GM23338 (cell line): ENCODE measurements around the gene KLHDC2. TPM values are rescaled to one million over a fixed set of nuclear protein-coding genes. Genes with fewer than 3 reads are reported as not detected.

Experiments used
- ATAC-seq: fragments of 200-7000 bp; cut with Tn5 transposase; 3 replicates; pipeline ENCODE4 v1.9.1; 2020
- DNase-seq: peaks from one replicate; pipeline ENCODE4 v3.0.0-alpha.2; 2015; ENCODE audit warnings: low spot score
- H2AFZ ChIP-seq: fragments of 200-600 bp; sonication (generic); 2 replicates; pipeline ENCODE4 v1.8.0; 2016; ENCODE audit warnings: antibody characterized with exemption, mild to moderate bottlenecking, moderate library complexity
- H3F3A ChIP-seq: fragments of 200-600 bp; sonication (generic); replicated peaks from 2 replicates; pipeline ENCODE4 v1.8.0; 2017; ENCODE audit warnings: antibody characterized with exemption, mixed run types, low read depth
- H3K27ac ChIP-seq: fragments of 200-600 bp; sonication (generic); 2 replicates; pipeline ENCODE4 v1.6.1; 2016; ENCODE audit warnings: low read depth
- H3K27me3 ChIP-seq: fragments of 200-600 bp; sonication (generic); 2 replicates; pipeline ENCODE4 v1.8.0; 2016; ENCODE audit warnings: mild to moderate bottlenecking, mixed run types, moderate library complexity; ENCODE audit not compliant: insufficient read depth
- H3K36me3 ChIP-seq: fragments of 200-600 bp; sonication (generic); 2 replicates; pipeline ENCODE4 v1.8.0; 2016; ENCODE audit warnings: mild to moderate bottlenecking; ENCODE audit not compliant: insufficient read depth
- H3K4me1 ChIP-seq: fragments of 200-600 bp; sonication (generic); 2 replicates; pipeline ENCODE4 v1.8.0; 2016; ENCODE audit warnings: mild to moderate bottlenecking, moderate library complexity; ENCODE audit not compliant: insufficient read depth
- H3K4me2 ChIP-seq: fragments of 200-600 bp; sonication (generic); 2 replicates; pipeline ENCODE4 v1.7.1; 2017; ENCODE audit warnings: mixed run types
- H3K4me3 ChIP-seq: fragments of 200-600 bp; sonication (generic); 2 replicates; pipeline ENCODE4 v1.6.1; 2016; ENCODE audit warnings: mixed run types
- H3K79me2 ChIP-seq: fragments of 200-600 bp; sonication (generic); replicated peaks from 2 replicates; pipeline ENCODE4 v1.8.0; 2017; ENCODE audit warnings: mild to moderate bottlenecking; ENCODE audit not compliant: insufficient read depth
- H3K9me2 ChIP-seq: fragments of 200-600 bp; sonication (generic); 2 replicates; pipeline ENCODE4 v1.8.0; 2017; ENCODE audit not compliant: insufficient read depth
- H4K20me1 ChIP-seq: fragments of 200-600 bp; sonication (generic); replicated peaks from 2 replicates; pipeline ENCODE4 v1.8.0; 2017; ENCODE audit warnings: mild to moderate bottlenecking; ENCODE audit not compliant: insufficient read depth
- H3K27ac Mint-ChIP-seq: 2 replicates; pipeline ENCODE4 v1.8.0; 2020; ENCODE audit warnings: inconsistent platforms, mild to moderate bottlenecking, moderate library complexity, mixed read lengths
- H3K27me3 Mint-ChIP-seq: 3 replicates; pipeline ENCODE4 v1.8.0; 2022; ENCODE audit warnings: low read depth, mild to moderate bottlenecking, moderate library complexity, mixed read lengths, inconsistent platforms; ENCODE audit not compliant: insufficient read depth, poor library complexity
- H3K36me3 Mint-ChIP-seq: 3 replicates; pipeline ENCODE4 v1.8.0; 2021; ENCODE audit warnings: low read depth, mild to moderate bottlenecking, inconsistent platforms, moderate library complexity, mixed read lengths
- H3K4me1 Mint-ChIP-seq: 3 replicates; pipeline ENCODE4 v1.8.0; 2020; ENCODE audit warnings: mild to moderate bottlenecking, inconsistent platforms, mixed read lengths
- H3K4me3 Mint-ChIP-seq: 3 replicates; pipeline ENCODE4 v1.8.0; 2021; ENCODE audit warnings: moderate library complexity, mild to moderate bottlenecking, inconsistent platforms, mixed read lengths
- H3K9me3 Mint-ChIP-seq: 3 replicates; pipeline ENCODE4 v1.8.0; 2020; ENCODE audit warnings: moderate library complexity, mild to moderate bottlenecking, inconsistent platforms, mixed read lengths
- ETS1 ChIP-seq: IDR thresholded peaks from 2 replicates; pipeline ENCODE4 v1.6.1; 2016; ENCODE audit warnings: antibody characterized with exemption
- EZH2 ChIP-seq: fragments of 200-600 bp; sonication (generic); IDR thresholded peaks from one replicate; pipeline ENCODE4 v1.8.0; 2017; ENCODE audit warnings: antibody characterized with exemption, mild to moderate bottlenecking, low read depth; ENCODE audit not compliant: unreplicated experiment
- EZH2phosphoT487 ChIP-seq: fragments of 200-600 bp; sonication (generic); IDR thresholded peaks from one replicate; pipeline ENCODE4 v1.8.1; 2018; ENCODE audit warnings: antibody characterized with exemption; ENCODE audit not compliant: unreplicated experiment
- JUNB ChIP-seq: IDR thresholded peaks from one replicate; pipeline ENCODE4 v1.6.1; 2016; ENCODE audit warnings: antibody characterized with exemption; ENCODE audit not compliant: unreplicated experiment
- NANOG ChIP-seq: IDR thresholded peaks from 2 replicates; pipeline ENCODE4 v1.6.1; 2016; ENCODE audit warnings: antibody characterized with exemption, borderline replicate concordance
- POLR2AphosphoS5 ChIP-seq: IDR thresholded peaks from 2 replicates; pipeline ENCODE4 v1.6.1; 2016; ENCODE audit warnings: antibody characterized with exemption, low read depth
- STAT1 ChIP-seq: IDR thresholded peaks from one replicate; pipeline ENCODE4 v1.6.1; 2016; ENCODE audit warnings: antibody characterized with exemption; ENCODE audit not compliant: unreplicated experiment
- ZNF114 ChIP-seq: fragments of 250-450 bp; sonication (Bioruptor Pico); IDR thresholded peaks from 2 replicates; pipeline ENCODE4 v1.5.0; 2020; ENCODE audit warnings: mild to moderate bottlenecking, moderate library complexity
- ZNF331 ChIP-seq: fragments of 250-450 bp; sonication (Bioruptor Pico); IDR thresholded peaks from 2 replicates; pipeline ENCODE4 v1.5.0; 2020; ENCODE audit warnings: low read depth, mild to moderate bottlenecking, moderate library complexity
- polyA plus RNA-seq: library from polyadenylated mRNA; unstranded; fragments of >200 nt; fragmentation: Nextera tagmentation; extraction: Ambion mirVana; gene quantifications from 2 replicates; pipeline ENCODE4 v1.2.1, GENCODE V29; 2016
- total RNA-seq: library from RNA; depleted of rRNA; stranded (reverse); fragments of >200 nt; shearing (Covaris generic); gene quantifications from 2 replicates; pipeline ENCODE4 v1.2.3, GENCODE V29; 2014
- TF ChIP-seq, protein P1 (sequence below): IDR thresholded peaks from one replicate; pipeline ENCODE4 v1.6.1; 2018; ENCODE audit warnings: antibody characterized with exemption; ENCODE audit not compliant: unreplicated experiment
- TF ChIP-seq, protein P2 (sequence below): fragments of 250-450 bp; sonication (Bioruptor Pico); IDR thresholded peaks from 2 replicates; pipeline ENCODE4 v1.5.0; 2020; ENCODE audit warnings: mild to moderate bottlenecking, moderate library complexity
- TF ChIP-seq, protein P3 (sequence below), 2 experiments: fragments of 200-600 bp in 1 of 2; sonication (generic) in 1 of 2; conservative IDR thresholded peaks; 2 replicates each; pipeline versions ENCODE4 v1.5.1 to v1.6.1; 2016 to 2017; ENCODE audit warnings: antibody characterized with exemption in 2 of 2, low read depth in 2 of 2, mild to moderate bottlenecking in 2 of 2, moderate library complexity in 1 of 2

Gene KLHDC2
- total and polyA plus RNA-seq, 2 experiments from 2014 or later = 38.5 to 61.9 TPM

- Mint-ChIP-seq H3K36me3 (peaks cover 84% of the 10 kb centered on the region), H3K27me3 (no peaks in the 10 kb centered on the region), H3K9me3 (no peaks in the 10 kb centered on the region), H3K27ac (no peak overlapping the region), H3K4me1 (no peaks in the 10 kb centered on the region), H3K4me3 (no peak overlapping the region)
- H2AFZ ChIP-seq = no peak overlapping the region
- H3K4me1 ChIP-seq = no peaks in the 10 kb centered on the region
- peaks cover 36% of the 10 kb centered on the region for H3K36me3 ChIP-seq
- no peaks in the 10 kb centered on the region for H3K9me2 ChIP-seq
- no peak overlapping the region for H3K27ac ChIP-seq
- no peak overlapping the region for H3K4me2 ChIP-seq
- H3K4me3 ChIP-seq = no peak overlapping the region
- H4K20me1 ChIP-seq = no peaks in the 10 kb centered on the region; the same call in 1 of the 2 replicates
- DNase-seq = no peak
- H3F3A ChIP-seq = no peaks in the 10 kb centered on the region
- no peaks in the 10 kb centered on the region for H3K27me3 ChIP-seq
- TF ChIP-seq POLR2AphosphoS5 = no peak
- TF ChIP-seq, protein P1, sequence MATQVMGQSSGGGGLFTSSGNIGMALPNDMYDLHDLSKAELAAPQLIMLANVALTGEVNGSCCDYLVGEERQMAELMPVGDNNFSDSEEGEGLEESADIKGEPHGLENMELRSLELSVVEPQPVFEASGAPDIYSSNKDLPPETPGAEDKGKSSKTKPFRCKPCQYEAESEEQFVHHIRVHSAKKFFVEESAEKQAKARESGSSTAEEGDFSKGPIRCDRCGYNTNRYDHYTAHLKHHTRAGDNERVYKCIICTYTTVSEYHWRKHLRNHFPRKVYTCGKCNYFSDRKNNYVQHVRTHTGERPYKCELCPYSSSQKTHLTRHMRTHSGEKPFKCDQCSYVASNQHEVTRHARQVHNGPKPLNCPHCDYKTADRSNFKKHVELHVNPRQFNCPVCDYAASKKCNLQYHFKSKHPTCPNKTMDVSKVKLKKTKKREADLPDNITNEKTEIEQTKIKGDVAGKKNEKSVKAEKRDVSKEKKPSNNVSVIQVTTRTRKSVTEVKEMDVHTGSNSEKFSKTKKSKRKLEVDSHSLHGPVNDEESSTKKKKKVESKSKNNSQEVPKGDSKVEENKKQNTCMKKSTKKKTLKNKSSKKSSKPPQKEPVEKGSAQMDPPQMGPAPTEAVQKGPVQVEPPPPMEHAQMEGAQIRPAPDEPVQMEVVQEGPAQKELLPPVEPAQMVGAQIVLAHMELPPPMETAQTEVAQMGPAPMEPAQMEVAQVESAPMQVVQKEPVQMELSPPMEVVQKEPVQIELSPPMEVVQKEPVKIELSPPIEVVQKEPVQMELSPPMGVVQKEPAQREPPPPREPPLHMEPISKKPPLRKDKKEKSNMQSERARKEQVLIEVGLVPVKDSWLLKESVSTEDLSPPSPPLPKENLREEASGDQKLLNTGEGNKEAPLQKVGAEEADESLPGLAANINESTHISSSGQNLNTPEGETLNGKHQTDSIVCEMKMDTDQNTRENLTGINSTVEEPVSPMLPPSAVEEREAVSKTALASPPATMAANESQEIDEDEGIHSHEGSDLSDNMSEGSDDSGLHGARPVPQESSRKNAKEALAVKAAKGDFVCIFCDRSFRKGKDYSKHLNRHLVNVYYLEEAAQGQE = no peak
- TF ChIP-seq EZH2phosphoT487 = no peak
- TF ChIP-seq ZNF331 (CRISPR knock-in tag) = no peak
- no peak for TF ChIP-seq STAT1
- TF ChIP-seq JUNB = no peak
- no peak for TF ChIP-seq EZH2
- TF ChIP-seq, protein P2, sequence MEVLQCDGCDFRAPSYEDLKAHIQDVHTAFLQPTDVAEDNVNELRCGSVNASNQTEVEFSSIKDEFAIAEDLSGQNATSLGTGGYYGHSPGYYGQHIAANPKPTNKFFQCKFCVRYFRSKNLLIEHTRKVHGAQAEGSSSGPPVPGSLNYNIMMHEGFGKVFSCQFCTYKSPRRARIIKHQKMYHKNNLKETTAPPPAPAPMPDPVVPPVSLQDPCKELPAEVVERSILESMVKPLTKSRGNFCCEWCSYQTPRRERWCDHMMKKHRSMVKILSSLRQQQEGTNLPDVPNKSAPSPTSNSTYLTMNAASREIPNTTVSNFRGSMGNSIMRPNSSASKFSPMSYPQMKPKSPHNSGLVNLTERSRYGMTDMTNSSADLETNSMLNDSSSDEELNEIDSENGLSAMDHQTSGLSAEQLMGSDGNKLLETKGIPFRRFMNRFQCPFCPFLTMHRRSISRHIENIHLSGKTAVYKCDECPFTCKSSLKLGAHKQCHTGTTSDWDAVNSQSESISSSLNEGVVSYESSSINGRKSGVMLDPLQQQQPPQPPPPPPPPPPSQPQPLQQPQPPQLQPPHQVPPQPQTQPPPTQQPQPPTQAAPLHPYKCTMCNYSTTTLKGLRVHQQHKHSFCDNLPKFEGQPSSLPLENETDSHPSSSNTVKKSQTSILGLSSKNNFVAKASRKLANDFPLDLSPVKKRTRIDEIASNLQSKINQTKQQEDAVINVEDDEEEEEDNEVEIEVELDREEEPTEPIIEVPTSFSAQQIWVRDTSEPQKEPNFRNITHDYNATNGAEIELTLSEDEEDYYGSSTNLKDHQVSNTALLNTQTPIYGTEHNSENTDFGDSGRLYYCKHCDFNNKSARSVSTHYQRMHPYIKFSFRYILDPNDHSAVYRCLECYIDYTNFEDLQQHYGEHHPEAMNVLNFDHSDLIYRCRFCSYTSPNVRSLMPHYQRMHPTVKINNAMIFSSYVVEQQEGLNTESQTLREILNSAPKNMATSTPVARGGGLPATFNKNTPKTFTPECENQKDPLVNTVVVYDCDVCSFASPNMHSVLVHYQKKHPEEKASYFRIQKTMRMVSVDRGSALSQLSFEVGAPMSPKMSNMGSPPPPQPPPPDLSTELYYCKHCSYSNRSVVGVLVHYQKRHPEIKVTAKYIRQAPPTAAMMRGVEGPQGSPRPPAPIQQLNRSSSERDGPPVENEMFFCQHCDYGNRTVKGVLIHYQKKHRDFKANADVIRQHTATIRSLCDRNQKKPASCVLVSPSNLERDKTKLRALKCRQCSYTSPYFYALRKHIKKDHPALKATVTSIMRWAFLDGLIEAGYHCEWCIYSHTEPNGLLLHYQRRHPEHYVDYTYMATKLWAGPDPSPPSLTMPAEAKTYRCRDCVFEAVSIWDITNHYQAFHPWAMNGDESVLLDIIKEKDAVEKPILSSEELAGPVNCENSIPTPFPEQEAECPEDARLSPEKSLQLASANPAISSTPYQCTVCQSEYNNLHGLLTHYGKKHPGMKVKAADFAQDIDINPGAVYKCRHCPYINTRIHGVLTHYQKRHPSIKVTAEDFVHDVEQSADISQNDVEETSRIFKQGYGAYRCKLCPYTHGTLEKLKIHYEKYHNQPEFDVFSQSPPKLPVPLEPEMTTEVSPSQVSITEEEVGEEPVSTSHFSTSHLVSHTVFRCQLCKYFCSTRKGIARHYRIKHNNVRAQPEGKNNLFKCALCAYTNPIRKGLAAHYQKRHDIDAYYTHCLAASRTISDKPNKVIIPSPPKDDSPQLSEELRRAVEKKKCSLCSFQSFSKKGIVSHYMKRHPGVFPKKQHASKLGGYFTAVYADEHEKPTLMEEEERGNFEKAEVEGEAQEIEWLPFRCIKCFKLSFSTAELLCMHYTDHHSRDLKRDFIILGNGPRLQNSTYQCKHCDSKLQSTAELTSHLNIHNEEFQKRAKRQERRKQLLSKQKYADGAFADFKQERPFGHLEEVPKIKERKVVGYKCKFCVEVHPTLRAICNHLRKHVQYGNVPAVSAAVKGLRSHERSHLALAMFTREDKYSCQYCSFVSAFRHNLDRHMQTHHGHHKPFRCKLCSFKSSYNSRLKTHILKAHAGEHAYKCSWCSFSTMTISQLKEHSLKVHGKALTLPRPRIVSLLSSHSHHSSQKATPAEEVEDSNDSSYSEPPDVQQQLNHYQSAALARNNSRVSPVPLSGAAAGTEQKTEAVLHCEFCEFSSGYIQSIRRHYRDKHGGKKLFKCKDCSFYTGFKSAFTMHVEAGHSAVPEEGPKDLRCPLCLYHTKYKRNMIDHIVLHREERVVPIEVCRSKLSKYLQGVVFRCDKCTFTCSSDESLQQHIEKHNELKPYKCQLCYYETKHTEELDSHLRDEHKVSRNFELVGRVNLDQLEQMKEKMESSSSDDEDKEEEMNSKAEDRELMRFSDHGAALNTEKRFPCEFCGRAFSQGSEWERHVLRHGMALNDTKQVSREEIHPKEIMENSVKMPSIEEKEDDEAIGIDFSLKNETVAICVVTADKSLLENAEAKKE (CRISPR knock-in tag) = no peak
- TF ChIP-seq NANOG = no peak
- TF ChIP-seq, protein P3, sequence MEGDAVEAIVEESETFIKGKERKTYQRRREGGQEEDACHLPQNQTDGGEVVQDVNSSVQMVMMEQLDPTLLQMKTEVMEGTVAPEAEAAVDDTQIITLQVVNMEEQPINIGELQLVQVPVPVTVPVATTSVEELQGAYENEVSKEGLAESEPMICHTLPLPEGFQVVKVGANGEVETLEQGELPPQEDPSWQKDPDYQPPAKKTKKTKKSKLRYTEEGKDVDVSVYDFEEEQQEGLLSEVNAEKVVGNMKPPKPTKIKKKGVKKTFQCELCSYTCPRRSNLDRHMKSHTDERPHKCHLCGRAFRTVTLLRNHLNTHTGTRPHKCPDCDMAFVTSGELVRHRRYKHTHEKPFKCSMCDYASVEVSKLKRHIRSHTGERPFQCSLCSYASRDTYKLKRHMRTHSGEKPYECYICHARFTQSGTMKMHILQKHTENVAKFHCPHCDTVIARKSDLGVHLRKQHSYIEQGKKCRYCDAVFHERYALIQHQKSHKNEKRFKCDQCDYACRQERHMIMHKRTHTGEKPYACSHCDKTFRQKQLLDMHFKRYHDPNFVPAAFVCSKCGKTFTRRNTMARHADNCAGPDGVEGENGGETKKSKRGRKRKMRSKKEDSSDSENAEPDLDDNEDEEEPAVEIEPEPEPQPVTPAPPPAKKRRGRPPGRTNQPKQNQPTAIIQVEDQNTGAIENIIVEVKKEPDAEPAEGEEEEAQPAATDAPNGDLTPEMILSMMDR (conservative IDR thresholded peaks at IDR 0.05; ENCODE audit: low read depth in 2 of 2) = no peak
- TF ChIP-seq ZNF114 (CRISPR knock-in tag) = no peak
- TF ChIP-seq ETS1 = no peak
- ATAC-seq = no peak
- H3K79me2 ChIP-seq = no peaks in the 10 kb centered on the region
Observed at GRCh38 chr14:49816844-49817243, 48.9 kb downstream of the KLHDC2 start.
